ENCODE results near the gene CRMP1.

GRCh38 chr4:5852523-5853202 is 40.2 kb downstream of the CRMP1 start:
- TF ChIP-seq CTCF (IDR thresholded peaks at IDR 0.05), result no peak
- no peak for TF ChIP-seq POLR2A (IDR thresholded peaks at IDR 0.05)
- no peak for TF ChIP-seq EP300 (IDR thresholded peaks at IDR 0.05)

Measured in gastroesophageal sphincter (tissue), 3 donors.